ENCODE measurements around the gene NCKIPSD. TPM values are rescaled to one million over a fixed set of nuclear protein-coding genes. Genes with fewer than 3 reads are reported as not detected.

The NCKIPSD gene
- total RNA-seq, 1 donor from 2014 or later, result 25.3 TPM

DNA sequence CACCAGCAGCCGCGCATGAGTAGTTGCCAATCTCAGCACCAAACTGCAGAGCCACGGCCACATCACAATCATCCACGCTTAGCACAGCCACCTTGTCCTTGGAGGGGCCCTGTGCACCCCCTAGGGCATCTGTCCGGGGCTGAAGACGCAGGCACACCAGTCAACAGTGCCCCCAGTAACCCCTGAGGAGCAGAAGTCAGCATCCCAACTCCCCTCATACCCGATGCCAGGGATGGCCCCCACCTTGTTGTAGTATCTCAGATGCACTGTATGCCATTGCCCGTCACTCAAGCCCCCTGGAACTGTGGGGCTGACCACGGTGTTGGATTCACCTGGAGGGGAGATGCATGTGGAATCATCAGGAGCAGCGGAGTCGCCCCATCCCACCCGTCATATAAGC is 30.7 kb downstream of the NCKIPSD start:
- H3K4me1 Mint-ChIP-seq, result peaks cover 13% of the 10 kb centered on the region
- H3K9me3 Mint-ChIP-seq, result no peaks in the 10 kb centered on the region
- H3K36me3 Mint-ChIP-seq (ENCODE audit: low read depth), result peaks cover 28% of the 10 kb centered on the region
- TF ChIP-seq, protein P1, sequence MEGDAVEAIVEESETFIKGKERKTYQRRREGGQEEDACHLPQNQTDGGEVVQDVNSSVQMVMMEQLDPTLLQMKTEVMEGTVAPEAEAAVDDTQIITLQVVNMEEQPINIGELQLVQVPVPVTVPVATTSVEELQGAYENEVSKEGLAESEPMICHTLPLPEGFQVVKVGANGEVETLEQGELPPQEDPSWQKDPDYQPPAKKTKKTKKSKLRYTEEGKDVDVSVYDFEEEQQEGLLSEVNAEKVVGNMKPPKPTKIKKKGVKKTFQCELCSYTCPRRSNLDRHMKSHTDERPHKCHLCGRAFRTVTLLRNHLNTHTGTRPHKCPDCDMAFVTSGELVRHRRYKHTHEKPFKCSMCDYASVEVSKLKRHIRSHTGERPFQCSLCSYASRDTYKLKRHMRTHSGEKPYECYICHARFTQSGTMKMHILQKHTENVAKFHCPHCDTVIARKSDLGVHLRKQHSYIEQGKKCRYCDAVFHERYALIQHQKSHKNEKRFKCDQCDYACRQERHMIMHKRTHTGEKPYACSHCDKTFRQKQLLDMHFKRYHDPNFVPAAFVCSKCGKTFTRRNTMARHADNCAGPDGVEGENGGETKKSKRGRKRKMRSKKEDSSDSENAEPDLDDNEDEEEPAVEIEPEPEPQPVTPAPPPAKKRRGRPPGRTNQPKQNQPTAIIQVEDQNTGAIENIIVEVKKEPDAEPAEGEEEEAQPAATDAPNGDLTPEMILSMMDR (conservative IDR thresholded peaks at IDR 0.05), result no peak
- H3K4me3 Mint-ChIP-seq, result peak overlapping the region; percentile 75
- H3K27ac Mint-ChIP-seq (ENCODE audit: unreplicated experiment), result peak overlapping the region; percentile 12
- DNase-seq (ENCODE audit: low read depth, low spot score), result no peak
- H3K27me3 Mint-ChIP-seq (ENCODE audit: low read depth), result no peaks in the 10 kb centered on the region

DNA sequence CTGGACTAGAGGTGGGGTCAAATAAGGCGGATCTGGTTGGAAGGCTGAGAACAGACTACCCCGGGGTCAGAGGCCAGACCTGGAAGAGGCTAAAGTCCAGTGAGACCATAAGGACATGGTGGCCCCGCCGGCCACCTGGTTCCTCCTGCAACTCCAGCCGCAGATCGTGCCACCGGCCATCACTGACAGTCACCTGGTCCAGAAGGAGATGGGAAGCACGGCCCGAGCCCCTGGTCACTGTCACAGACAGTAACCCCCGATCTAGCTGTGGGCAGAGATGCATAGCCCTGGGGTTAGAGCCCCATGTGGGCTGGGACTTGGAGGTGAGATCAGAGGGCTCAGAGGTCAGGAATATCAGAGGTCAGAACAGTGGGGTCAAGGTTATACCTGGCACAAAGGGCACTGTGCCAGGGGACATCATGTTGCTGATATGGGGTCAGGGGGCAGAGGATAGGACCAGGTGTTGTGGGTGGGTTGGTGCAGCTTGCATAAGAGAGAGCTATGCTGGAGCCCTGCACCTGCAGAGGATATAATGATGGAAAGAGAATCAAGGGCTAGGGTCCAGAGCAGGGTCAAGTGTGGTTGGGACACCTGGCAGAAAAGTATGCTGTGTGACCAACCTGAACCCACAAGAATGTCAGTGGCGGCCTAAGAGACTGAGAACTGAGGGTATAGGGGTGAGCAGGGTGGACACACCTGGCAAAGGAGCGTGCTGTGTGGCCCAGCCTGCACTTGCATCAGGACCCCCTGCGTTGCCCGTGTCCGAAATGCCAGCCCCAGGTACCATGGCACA is 32.6 kb downstream of the NCKIPSD start:
- Mint-ChIP-seq H3K36me3 (ENCODE audit: low read depth) (peaks cover 12% of the 10 kb centered on the region), H3K4me1 (peaks cover 9% of the 10 kb centered on the region), H3K27me3 (ENCODE audit: low read depth) (no peaks in the 10 kb centered on the region), H3K4me3 (peak overlapping the region; percentile 50), H3K9me3 (no peaks in the 10 kb centered on the region), H3K27ac (ENCODE audit: unreplicated experiment) (no peak overlapping the region)
- TF ChIP-seq, protein P1 (conservative IDR thresholded peaks at IDR 0.05), result no peak
- no peak for DNase-seq (ENCODE audit: low read depth, low spot score)

DNA sequence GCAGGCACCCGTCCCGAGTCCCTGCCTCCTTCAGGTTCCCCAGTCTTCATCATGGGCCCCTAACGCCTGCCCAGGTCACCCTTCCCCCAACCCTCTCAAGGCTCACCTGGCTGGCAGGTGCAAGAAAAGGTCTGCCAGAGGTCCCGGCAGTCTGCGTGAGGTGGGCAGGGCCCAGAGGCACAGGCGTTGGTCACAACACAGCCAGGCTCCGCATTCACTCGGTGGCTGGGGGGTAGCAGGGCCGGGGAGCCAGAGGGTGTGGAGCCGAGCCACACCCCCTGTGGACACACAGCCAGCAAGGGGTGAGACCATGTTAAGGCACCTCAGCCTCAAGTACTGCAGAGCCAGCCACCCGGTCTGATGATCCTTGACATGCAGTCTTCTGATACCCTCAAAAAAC is 33.9 kb downstream of the NCKIPSD start:
- no peak for DNase-seq (ENCODE audit: low read depth, low spot score)
- H3K9me3 Mint-ChIP-seq, result no peaks in the 10 kb centered on the region
- H3K27ac Mint-ChIP-seq (ENCODE audit: unreplicated experiment), result no peak overlapping the region
- H3K4me3 Mint-ChIP-seq, result no peak overlapping the region
- peaks cover 4% of the 10 kb centered on the region for H3K4me1 Mint-ChIP-seq
- TF ChIP-seq, protein P1 (conservative IDR thresholded peaks at IDR 0.05), result no peak
- H3K36me3 Mint-ChIP-seq (ENCODE audit: low read depth), result peaks cover 10% of the 10 kb centered on the region
- H3K27me3 Mint-ChIP-seq (ENCODE audit: low read depth), result no peaks in the 10 kb centered on the region

DNA sequence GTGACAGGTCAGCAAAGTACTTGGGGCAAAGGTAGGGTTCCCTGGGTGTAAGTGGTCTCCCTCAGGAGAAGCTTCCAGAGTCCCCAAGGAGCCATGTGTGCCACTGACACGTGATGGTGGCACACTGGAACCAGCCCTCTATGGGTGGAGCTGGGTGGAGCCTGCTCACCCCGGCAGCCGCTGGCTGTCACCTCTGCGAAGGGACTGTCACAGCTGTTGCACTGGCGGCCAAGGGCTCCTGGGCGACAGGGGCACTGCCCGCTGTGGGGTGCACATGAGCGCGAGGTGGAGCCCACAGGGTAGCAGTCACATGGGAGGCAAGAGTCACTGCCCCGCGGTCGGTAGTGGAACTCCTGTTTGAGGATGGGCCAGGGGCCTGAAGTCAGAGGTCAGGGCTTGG is 35.0 kb downstream of the NCKIPSD start:
- Mint-ChIP-seq H3K36me3 (ENCODE audit: low read depth) (peaks cover 10% of the 10 kb centered on the region), H3K27me3 (ENCODE audit: low read depth) (no peaks in the 10 kb centered on the region), H3K9me3 (no peaks in the 10 kb centered on the region), H3K4me3 (peak overlapping the region; percentile 29), H3K4me1 (peaks cover 4% of the 10 kb centered on the region), H3K27ac (ENCODE audit: unreplicated experiment) (no peak overlapping the region)
- DNase-seq (ENCODE audit: low read depth, low spot score), result no peak
- TF ChIP-seq, protein P1 (conservative IDR thresholded peaks at IDR 0.05), result no peak

DNA sequence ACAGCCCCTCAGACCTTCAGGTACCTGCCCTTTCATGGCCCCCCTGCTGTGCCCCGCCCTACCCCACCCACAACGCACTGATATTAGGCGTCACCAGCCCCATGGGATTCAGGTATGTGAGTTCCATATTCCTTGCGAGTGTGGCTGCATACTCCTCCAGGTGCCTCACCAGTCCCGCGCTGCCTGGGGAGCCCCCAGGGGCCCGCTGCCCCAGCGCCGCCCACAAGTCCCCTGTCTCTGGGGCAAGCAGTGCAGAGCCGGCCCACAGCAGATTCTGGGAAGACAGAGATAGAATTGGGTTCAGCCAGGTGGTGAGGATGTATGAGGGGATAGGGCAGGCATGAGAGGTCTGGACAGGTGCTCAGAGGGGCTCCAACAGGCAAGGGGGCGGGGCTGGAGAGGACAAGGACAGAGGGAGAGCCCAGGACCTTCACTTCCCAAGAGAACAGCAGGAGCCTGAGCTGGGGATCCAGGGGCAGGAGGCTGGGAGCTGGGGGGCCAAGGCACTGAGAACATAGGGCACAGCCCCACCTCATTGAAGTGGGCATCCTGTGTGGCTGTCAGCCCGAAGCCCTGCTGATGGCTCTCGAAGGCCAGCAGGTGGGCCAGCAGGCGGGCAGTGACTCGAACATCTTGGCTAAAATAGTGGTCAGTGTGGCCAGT is 37.4 kb downstream of the NCKIPSD start:
- TF ChIP-seq, protein P1 (conservative IDR thresholded peaks at IDR 0.05), result no peak
- Mint-ChIP-seq H3K27me3 (ENCODE audit: low read depth) (no peaks in the 10 kb centered on the region), H3K4me1 (no peaks in the 10 kb centered on the region), H3K9me3 (no peaks in the 10 kb centered on the region), H3K27ac (ENCODE audit: unreplicated experiment) (no peak overlapping the region), H3K4me3 (no peak overlapping the region), H3K36me3 (ENCODE audit: low read depth) (peaks cover 6% of the 10 kb centered on the region)
- DNase-seq (ENCODE audit: low read depth, low spot score), result no peak
